ENCODE measurements around the gene CDK14.

CDK14 gene

GRCh38 chr7:91050677-91051076 is 454.6 kb downstream of the CDK14 start:
- no peak for DNase-seq (ENCODE audit: low spot score)

DNA sequence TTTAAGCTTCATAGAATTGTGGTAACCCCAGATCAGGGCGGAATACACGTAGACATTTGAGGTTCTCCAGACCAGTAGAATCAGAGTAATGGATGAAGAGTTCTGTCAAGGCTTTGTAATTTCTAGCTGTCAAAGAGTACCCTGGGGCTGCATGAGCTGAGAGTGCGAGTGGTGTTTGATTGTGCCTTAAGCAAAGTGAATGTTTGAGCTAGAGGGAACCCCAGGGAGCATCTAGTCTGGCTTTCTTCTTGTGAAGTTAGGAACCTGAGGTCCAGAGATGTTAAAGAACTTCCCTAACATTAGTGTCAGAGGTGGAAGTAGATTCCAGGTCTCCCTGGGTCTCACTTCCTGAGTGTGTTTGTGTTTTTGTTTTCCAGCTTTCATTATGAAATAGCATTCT is 455.8 kb downstream of the CDK14 start:
- DNase-seq (ENCODE audit: low spot score) = no peak

GRCh38 chr7:91054374-91054773 is 458.3 kb downstream of the CDK14 start:
- no peak for DNase-seq (ENCODE audit: low spot score)

- peak; percentile 20 for DNase-seq (ENCODE audit: low spot score)
These were observed 459.1 kb downstream of the CDK14 start for GRCh38 chr7:91055219-91055618.

GRCh38 chr7:91062713-91063112 is 466.6 kb downstream of the CDK14 start:
- DNase-seq (ENCODE audit: low spot score) = no peak

GRCh38 chr7:91064052-91064451 is 467.9 kb downstream of the CDK14 start:
- no peak for DNase-seq (ENCODE audit: low spot score)

GRCh38 chr7:91064938-91065337 is 468.8 kb downstream of the CDK14 start:
- DNase-seq (ENCODE audit: low spot score) = no peak

GRCh38 chr7:91066627-91067026 is 470.5 kb downstream of the CDK14 start:
- DNase-seq (ENCODE audit: low spot score) = no peak

GRCh38 chr7:91067242-91067641 is 471.1 kb downstream of the CDK14 start:
- no peak for DNase-seq (ENCODE audit: low spot score)

- no peak for DNase-seq (ENCODE audit: low spot score)
These were observed 472.1 kb downstream of the CDK14 start for GRCh38 chr7:91068136-91068795.

DNA sequence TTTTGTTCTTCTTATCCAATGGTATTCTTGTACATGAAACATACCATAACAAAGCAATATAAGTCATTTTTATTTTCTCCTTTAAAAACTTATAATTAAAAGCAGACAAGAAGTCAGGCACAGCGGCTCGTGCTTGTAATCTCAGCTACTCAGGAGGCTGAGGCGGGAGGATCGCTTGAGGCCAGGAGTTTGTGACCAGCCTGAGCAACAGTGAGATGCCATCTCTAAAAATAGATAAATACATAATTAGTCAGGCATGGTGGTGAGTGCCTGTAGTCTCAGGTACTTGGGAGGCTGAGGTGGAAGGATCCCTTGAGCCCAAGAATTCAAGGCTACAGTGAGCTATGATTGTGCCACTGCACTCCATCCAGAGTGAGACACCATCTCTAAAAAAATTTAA is 473.0 kb downstream of the CDK14 start:
- no peak for DNase-seq (ENCODE audit: low spot score)

DNA sequence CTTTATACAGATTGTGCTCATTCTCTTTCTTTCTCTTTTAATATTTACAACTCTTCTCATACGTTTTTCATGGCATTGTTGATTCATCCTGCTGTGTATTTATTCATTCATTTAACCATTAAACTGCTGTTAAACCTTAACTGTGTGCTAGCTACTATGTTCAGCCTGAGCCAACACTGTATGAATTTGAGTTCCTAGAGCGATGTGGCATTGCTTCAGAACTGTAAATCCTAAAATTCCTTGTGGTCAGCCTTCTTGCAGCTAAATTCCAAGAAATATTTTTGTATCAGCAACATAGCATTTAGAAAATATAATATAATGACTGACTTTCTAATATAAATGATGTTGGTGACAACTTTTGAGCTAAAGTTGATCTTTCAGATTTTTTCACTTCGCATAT is 483.4 kb downstream of the CDK14 start:
- DNase-seq (ENCODE audit: low spot score) = no peak

GRCh38 chr7:91080351-91080750 is 484.2 kb downstream of the CDK14 start:
- no peak for DNase-seq (ENCODE audit: low spot score)

- no peak for DNase-seq (ENCODE audit: low spot score)
These were observed 485.9 kb downstream of the CDK14 start for GRCh38 chr7:91082038-91082437.

- DNase-seq (ENCODE audit: low spot score) = peak; percentile 58
These were observed 486.9 kb downstream of the CDK14 start for GRCh38 chr7:91082852-91083495.

DNA sequence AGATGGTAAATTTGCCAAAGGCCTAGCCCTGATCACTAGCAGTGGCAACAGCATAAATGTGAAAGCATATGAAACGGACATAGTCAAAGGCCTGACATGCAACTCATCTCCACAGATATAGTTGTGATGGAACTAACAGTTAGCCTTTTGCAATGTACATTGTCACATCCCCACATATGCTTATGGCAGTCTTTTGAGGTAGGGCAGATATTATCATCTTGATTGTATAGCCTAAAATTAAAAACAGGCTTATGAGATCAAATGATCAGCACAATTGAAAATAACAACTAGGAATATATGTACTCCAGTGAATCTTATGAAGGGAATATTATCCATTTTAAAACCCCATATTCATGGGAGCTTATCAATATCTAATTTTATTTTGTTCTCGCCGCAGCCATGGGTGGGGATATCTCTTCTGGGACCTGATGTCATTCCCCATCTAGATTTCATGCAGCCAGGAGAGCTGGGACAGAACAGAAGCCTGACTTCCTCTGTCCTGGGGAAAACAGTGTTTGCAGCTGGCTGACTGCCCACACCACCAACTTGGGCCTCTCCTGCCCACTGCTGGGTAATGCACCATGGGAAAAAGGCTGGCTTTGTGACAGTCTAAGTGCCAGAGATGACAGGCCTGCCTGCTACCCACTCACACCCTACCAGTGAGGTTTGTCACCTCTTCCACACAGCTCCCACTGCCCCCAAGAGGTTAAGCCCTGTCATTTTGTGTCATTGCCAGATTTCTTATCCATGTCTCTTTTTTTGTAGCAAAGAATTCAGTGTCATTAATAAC is 487.9 kb downstream of the CDK14 start:
- peak; percentile 11 for DNase-seq (ENCODE audit: low spot score)

DNA sequence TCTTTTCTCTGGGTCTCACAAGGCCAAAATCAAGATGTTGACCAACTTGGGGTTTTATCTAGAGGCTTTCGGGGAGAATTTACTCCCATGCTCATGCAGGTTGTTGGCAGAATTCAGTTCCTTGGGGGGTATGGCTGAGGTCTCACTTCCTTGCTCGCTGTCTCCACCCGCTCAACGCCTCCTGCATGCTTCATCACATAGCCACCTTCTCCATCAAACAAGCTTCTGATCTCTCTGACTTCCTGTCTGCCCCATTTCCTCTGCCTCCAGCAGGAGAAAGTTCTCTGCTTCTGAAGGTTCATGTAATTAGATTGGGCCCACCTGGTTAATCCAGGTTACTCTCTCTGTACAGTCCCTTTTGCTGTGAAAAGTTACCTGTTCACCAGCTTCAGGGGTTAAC is 489.1 kb downstream of the CDK14 start:
- DNase-seq (ENCODE audit: low spot score) = no peak

GRCh38 chr7:91086200-91086599 is 490.1 kb downstream of the CDK14 start:
- DNase-seq (ENCODE audit: low spot score) = no peak

DNA sequence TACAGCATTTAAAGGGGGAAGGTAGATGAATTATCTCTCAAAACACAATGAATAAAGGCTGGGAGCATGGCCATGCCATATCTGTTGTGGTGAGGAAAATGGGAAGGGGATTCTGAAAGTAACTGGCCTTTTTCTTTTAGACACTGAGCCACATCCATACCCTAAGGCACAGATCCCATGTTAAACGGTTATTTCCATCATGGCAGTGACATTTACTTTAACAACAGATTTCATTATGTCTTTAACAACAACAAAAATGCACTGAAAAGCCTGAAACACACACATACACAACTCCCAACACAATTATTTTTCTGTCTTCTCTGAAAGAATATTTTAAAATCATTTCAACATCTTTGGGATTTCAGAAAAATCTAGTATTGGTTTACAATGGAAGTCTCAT is 492.0 kb downstream of the CDK14 start:
- no peak for DNase-seq (ENCODE audit: low spot score)

GRCh38 chr7:91088691-91089090 is 492.6 kb downstream of the CDK14 start:
- no peak for DNase-seq (ENCODE audit: low spot score)

DNA sequence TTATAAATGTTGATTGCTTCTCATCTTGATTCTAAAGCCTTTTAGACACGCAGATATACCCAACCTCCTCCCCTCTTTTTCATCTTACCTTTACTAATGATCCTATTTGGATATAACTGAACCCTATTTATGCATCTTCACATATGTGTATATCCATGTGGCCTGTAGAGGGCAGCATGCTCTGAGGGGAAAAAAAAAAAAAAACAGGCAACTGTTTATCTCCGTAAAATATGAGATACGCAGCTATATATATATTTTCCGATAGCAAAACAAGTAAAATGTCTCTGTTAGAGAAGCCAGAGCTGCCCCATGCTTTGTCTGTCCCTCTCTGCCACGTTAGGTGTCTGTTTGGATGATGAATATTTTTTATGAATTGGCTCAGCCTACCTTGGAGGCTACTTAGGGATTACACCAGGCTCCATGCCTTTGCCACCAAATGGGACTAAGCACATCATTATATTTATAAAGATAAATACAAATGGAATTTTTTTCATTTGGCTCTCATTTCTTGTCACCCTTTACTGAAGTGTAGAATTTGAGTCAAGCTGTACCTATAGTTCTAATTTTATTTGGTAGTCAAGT is 493.4 kb downstream of the CDK14 start:
- peak; percentile 63 for DNase-seq (ENCODE audit: low spot score)

DNA sequence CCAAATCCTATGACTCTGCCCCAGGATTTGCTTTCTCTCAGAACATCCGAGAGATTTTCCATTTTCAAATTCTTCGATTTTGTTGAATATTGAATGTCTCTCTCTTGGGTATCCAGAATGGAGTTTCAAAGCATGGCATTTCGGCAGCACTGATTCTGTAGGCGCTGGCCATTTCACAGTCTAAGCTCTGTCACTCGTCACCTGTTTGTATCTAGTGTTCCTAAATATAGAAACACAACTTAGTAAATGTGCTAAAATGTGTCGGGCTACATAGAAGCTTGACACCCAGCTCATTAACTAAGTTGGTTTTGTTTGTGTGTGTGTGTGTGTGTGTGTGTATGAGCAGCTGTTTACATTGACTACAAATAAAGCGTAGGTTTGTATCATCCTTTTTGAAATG is 494.6 kb downstream of the CDK14 start:
- no peak for DNase-seq (ENCODE audit: low spot score)

DNA sequence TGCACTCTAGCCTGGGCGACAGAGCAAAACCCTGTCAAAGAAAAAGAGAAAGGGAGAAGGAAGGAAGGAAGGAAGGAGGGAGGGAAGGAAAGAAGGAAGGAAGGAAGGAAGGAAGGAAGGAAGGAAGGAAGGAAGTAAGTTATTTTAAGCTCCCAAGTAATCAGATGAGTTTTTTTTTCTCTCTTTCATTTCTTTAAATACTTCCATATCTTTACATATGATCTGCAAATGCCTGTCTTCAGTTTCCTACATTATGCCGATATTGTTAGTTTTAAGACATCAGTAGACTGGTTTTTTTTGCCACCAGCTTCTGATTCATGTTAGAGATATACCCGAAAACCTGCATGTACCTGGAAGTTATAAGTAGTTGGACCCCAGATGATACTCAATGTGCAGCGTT is 495.5 kb downstream of the CDK14 start:
- DNase-seq (ENCODE audit: low spot score) = no peak

Data from RKO (cell line).